Sigmoid colon (tissue), 7 donors: ENCODE data around the gene COL8A1. TPM values are rescaled to one million over a fixed set of nuclear protein-coding genes. Genes with fewer than 3 reads are reported as not detected.

Experiments used
- DNase-seq: peaks from one replicate; pipeline ENCODE4 v3.0.0-alpha.2; 2019
- H3K27ac ChIP-seq, 4 donors: fragments of 200-600 bp; sonication (generic); one replicate each; pipeline ENCODE4 v1.5.1; 2016 to 2019; ENCODE audit warnings: mild to moderate bottlenecking in 1 of 4
- H3K27me3 ChIP-seq, 3 donors: fragments of 200-600 bp; sonication (generic); one replicate each; pipeline ENCODE4 v1.5.1; 2019; ENCODE audit warnings: mild to moderate bottlenecking in 1 of 3
- H3K36me3 ChIP-seq, 4 donors: fragments of 200-600 bp; sonication (generic); one replicate each; pipeline ENCODE4 v1.5.1; 2016 to 2019
- H3K4me1 ChIP-seq, 4 donors: fragments of 200-600 bp; sonication (generic); one replicate each; pipeline ENCODE4 v1.5.1; 2017 to 2019
- H3K4me3 ChIP-seq, 4 donors: fragments of 200-600 bp; sonication (generic); one replicate each; pipeline ENCODE4 v1.5.1; 2017 to 2019; ENCODE audit warnings: mild to moderate bottlenecking in 2 of 4, moderate library complexity in 1 of 4
- H3K9me3 ChIP-seq, 4 donors: fragments of 200-600 bp in 3 of 4; sonication (generic) in 3 of 4; one replicate each; pipeline versions ENCODE4 v1.5.1 to v1.6.1; 2013 to 2019
- CTCF ChIP-seq, 4 experiments: fragments of 450-650 bp in 3 of 4; fragments of 200-600 bp in 1 of 4; IDR thresholded peaks; one replicate each; pipeline ENCODE4 v1.5.1; 2016 to 2019; ENCODE audit warnings: antibody characterized with exemption in 4 of 4, mild to moderate bottlenecking in 3 of 4, moderate library complexity in 2 of 4
- EP300 ChIP-seq, 4 donors: sonication (generic); formaldehyde crosslinking; IDR thresholded peaks; one replicate each; pipeline ENCODE4 v1.6.1; 2017; ENCODE audit warnings: antibody characterized with exemption in 4 of 4
- POLR2A ChIP-seq, 2 donors: fragments of 450-650 bp; IDR thresholded peaks; one replicate each; pipeline ENCODE4 v1.6.1; 2016; ENCODE audit warnings: antibody characterized with exemption in 2 of 2, mild to moderate bottlenecking in 2 of 2, moderate library complexity in 2 of 2
- POLR2AphosphoS5 ChIP-seq, 4 donors: sonication (generic); formaldehyde crosslinking; IDR thresholded peaks; one replicate each; pipeline ENCODE4 v1.6.1; 2017; ENCODE audit warnings: antibody characterized with exemption in 4 of 4
- WGBS, 2 donors: extraction: QIAGEN DNeasy Blood & Tissue Kit; methylation state at CpG; one replicate each; pipeline ENCODE4 v1.1.7; 2013; 5-methylcytosine and 5-hydroxymethylcytosine counted together
- intact Hi-C: fragments of 100-400 bp; cut with DNase I; formaldehyde crosslinking; loops from one replicate; pipeline ENCODE4 v1.15.1; 2023
- polyA plus RNA-seq, 3 donors: library from polyadenylated mRNA; stranded (reverse); fragments of 200-250 nt; gene quantifications; one replicate each; pipeline ENCODE4 v1.2.3, GENCODE V29; 2013
- total RNA-seq, 4 donors: library from RNA; depleted of rRNA; stranded (reverse); fragments of >200 nt; gene quantifications; one replicate each; pipeline ENCODE4 v1.1.0, GENCODE V29; 2016
- donor health status: healthy with polysubstance abuse.
- donor health status: Bipolar disorder and iron deficiency.
- donor health status: healthy.

COL8A1 gene
- total and polyA plus RNA-seq, 7 donors = 0.23 to 39.6 (median 15.3) TPM

GRCh38 chr3:99678023-99678422 lies 39.6 kb downstream of the COL8A1 start:
- TF ChIP-seq POLR2AphosphoS5 (IDR thresholded peaks at IDR 0.05) (peak; percentile 42 to 74 (median 72)), EP300 (IDR thresholded peaks at IDR 0.05) (peak in 1 of 4 donors; percentile 24), CTCF (IDR thresholded peaks at IDR 0.05) (no peak)
- peak; percentile 81 for DNase-seq
- Histone ChIP-seq H3K27me3 (no peaks in the 10 kb centered on the region), H3K36me3 (no peaks in the 10 kb centered on the region), H3K4me1 (peaks cover 0 to 51% (median 30%) of the 10 kb centered on the region in 4 donors), H3K4me3 (no peak overlapping the region), H3K27ac (peak overlapping the region; percentile 59 to 80 (median 72)), H3K9me3 (no peaks in the 10 kb centered on the region)
- 72 to 85% methylated on average over 1 of the region's 1 CpG for WGBS, 2 donors
- intact Hi-C loops = loop anchor here (5.0 kb wide), 1 partner anchor 36 kb away; no protein-coding TSS in a partner anchor

- peaks cover 0 to 58% (median 36%) of the 10 kb centered on the region in 4 donors for H3K4me1 ChIP-seq
- DNase-seq = no peak
- intact Hi-C loops = loop anchor here (5.0 kb wide), 1 partner anchor 37 kb away; no protein-coding TSS in a partner anchor
- no peaks in the 10 kb centered on the region for H3K9me3 ChIP-seq
- no peaks in the 10 kb centered on the region for H3K36me3 ChIP-seq
- WGBS, 2 donors = 82% methylated on average over 2 of the region's 2 CpGs
- TF ChIP-seq POLR2AphosphoS5 (IDR thresholded peaks at IDR 0.05) (no peak), POLR2A (IDR thresholded peaks at IDR 0.05) (no peak), EP300 (IDR thresholded peaks at IDR 0.05) (no peak), CTCF (IDR thresholded peaks at IDR 0.05) (no peak)
- H3K27me3 ChIP-seq = no peaks in the 10 kb centered on the region
- H3K27ac ChIP-seq = peak overlapping the region; percentile 59 to 80 (median 72)
- H3K4me3 ChIP-seq = no peak overlapping the region
Measured at GRCh38 chr3:99678896-99679295, 40.5 kb downstream of the COL8A1 start.

GRCh38 chr3:99681512-99681911 lies 43.1 kb downstream of the COL8A1 start:
- Histone ChIP-seq H3K4me1 (peaks cover 0 to 48% (median 28%) of the 10 kb centered on the region in 4 donors), H3K27me3 (no peaks in the 10 kb centered on the region), H3K27ac (peak overlapping the region in 2 of 4 donors; percentile 34 to 42), H3K9me3 (no peaks in the 10 kb centered on the region), H3K4me3 (no peak overlapping the region), H3K36me3 (no peaks in the 10 kb centered on the region)
- no peak for DNase-seq
- WGBS, 2 donors = 70 to 76% methylated on average over 1 of the region's 1 CpG
- no peak for TF ChIP-seq CTCF (IDR thresholded peaks at IDR 0.05)
- TF ChIP-seq EP300 (IDR thresholded peaks at IDR 0.05) = no peak
- no peak for TF ChIP-seq POLR2A (IDR thresholded peaks at IDR 0.05)
- intact Hi-C loops = loop anchor here (10.0 kb wide), 1 partner anchor 657 kb away; no protein-coding TSS in a partner anchor

- H3K36me3 ChIP-seq = no peaks in the 10 kb centered on the region
- no peak for DNase-seq
- 95 to 96% methylated on average over 9 of the region's 9 CpGs for WGBS, 2 donors
- H3K27me3 ChIP-seq = no peaks in the 10 kb centered on the region
- peak overlapping the region in 2 of 4 donors; percentile 34 to 42 for H3K27ac ChIP-seq
- H3K9me3 ChIP-seq = no peaks in the 10 kb centered on the region
- intact Hi-C loops = loop anchor here (10.0 kb wide), 1 partner anchor 657 kb away; no protein-coding TSS in a partner anchor
- no peak overlapping the region for H3K4me3 ChIP-seq
- TF ChIP-seq POLR2AphosphoS5 (IDR thresholded peaks at IDR 0.05) = no peak
- no peak for TF ChIP-seq POLR2A (IDR thresholded peaks at IDR 0.05)
- TF ChIP-seq EP300 (IDR thresholded peaks at IDR 0.05) = no peak
- TF ChIP-seq CTCF (IDR thresholded peaks at IDR 0.05) = no peak
- H3K4me1 ChIP-seq = peaks cover 0 to 48% (median 26%) of the 10 kb centered on the region in 4 donors
Measured at GRCh38 chr3:99681976-99682375, 43.6 kb downstream of the COL8A1 start.

GRCh38 chr3:99683465-99683864 lies 45.1 kb downstream of the COL8A1 start:
- Histone ChIP-seq H3K27me3 (no peaks in the 10 kb centered on the region), H3K4me1 (peaks cover 0 to 34% (median 17%) of the 10 kb centered on the region in 4 donors), H3K4me3 (no peak overlapping the region), H3K36me3 (no peaks in the 10 kb centered on the region), H3K27ac (peak overlapping the region in 3 of 4 donors; percentile 8 to 66 (median 50)), H3K9me3 (no peaks in the 10 kb centered on the region)
- intact Hi-C loops = loop anchor here (10.0 kb wide), 1 partner anchor 659 kb away; no protein-coding TSS in a partner anchor
- TF ChIP-seq EP300 (IDR thresholded peaks at IDR 0.05) (no peak), POLR2AphosphoS5 (IDR thresholded peaks at IDR 0.05) (peak in 1 of 4 donors; percentile 14)
- 28 to 81% methylated on average over 1 of the region's 1 CpG for WGBS, 2 donors
- DNase-seq = no peak
